ENCODE measurements around the gene GRID1. TPM values are rescaled to one million over a fixed set of nuclear protein-coding genes. Genes with fewer than 3 reads are reported as not detected.

Gene GRID1
- total RNA-seq, 2 donors from 2014 or later: not detected

GRCh38 chr10:86361156-86362128 lies 5.2 kb downstream of the GRID1 start:
- Mint-ChIP-seq H3K4me3 (no peak overlapping the region), H3K36me3 (no peaks in the 10 kb centered on the region), H3K27ac (no peak overlapping the region), H3K4me1 (ENCODE audit: low read depth in 2 of 2) (peaks cover 5 to 7% of the 10 kb centered on the region in 2 donors), H3K27me3 (peaks cover 17 to 25% of the 10 kb centered on the region in 2 donors), H3K9me3 (no peaks in the 10 kb centered on the region)
- DNase-seq (ENCODE audit: low spot score) (peak; percentile 47), ATAC-seq (no peak)

DNA sequence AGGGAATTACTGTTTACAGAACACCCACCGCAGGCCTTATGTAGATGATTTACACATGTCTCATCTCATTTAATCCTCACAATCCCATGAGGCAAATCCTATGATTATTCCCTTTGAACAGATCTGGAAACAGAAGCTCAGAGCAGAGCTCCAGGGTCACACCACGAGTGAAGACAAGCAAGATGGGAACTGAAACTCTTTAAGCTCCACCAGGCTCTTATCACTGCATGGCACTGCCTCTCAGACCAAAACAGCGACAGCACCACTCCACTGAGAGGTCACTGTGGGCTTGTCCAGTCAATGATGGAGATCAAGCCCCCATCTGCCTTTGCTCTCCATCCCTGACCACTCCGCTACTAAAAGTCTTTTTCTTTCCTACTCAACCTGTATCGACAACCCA lies 5.9 kb downstream of the GRID1 start:
- DNase-seq (ENCODE audit: low spot score) (peak; percentile 41), ATAC-seq (no peak)
- no peak overlapping the region for H3K4me3 Mint-ChIP-seq
- peaks cover 14 to 23% of the 10 kb centered on the region in 2 donors for H3K27me3 Mint-ChIP-seq
- H3K4me1 Mint-ChIP-seq (ENCODE audit: low read depth in 2 of 2): peaks cover 4 to 5% of the 10 kb centered on the region in 2 donors
- H3K9me3 Mint-ChIP-seq: no peaks in the 10 kb centered on the region
- no peaks in the 10 kb centered on the region for H3K36me3 Mint-ChIP-seq
- H3K27ac Mint-ChIP-seq: no peak overlapping the region

- ATAC-seq (no peak), DNase-seq (ENCODE audit: low spot score) (no peak)
- H3K27me3 Mint-ChIP-seq: peaks cover 9 to 17% of the 10 kb centered on the region in 2 donors
- H3K4me1 Mint-ChIP-seq (ENCODE audit: low read depth in 2 of 2): peaks cover 2% of the 10 kb centered on the region in 2 donors
- no peak overlapping the region for H3K27ac Mint-ChIP-seq
- H3K36me3 Mint-ChIP-seq: no peaks in the 10 kb centered on the region
- no peaks in the 10 kb centered on the region for H3K9me3 Mint-ChIP-seq
- no peak overlapping the region for H3K4me3 Mint-ChIP-seq
Observed at GRCh38 chr10:86359954-86360353, 6.6 kb downstream of the GRID1 start.

- H3K4me1 Mint-ChIP-seq (ENCODE audit: low read depth in 2 of 2): peaks cover 5 to 8% of the 10 kb centered on the region in 2 donors
- peaks cover 9 to 15% of the 10 kb centered on the region in 2 donors for H3K27me3 Mint-ChIP-seq
- H3K36me3 Mint-ChIP-seq: no peaks in the 10 kb centered on the region
- H3K4me3 Mint-ChIP-seq: no peak overlapping the region
- H3K27ac Mint-ChIP-seq: no peak overlapping the region
- H3K9me3 Mint-ChIP-seq: no peaks in the 10 kb centered on the region
- ATAC-seq (no peak), DNase-seq (ENCODE audit: low spot score) (peak; percentile 25)
Observed at GRCh38 chr10:86359111-86359510, 7.5 kb downstream of the GRID1 start.

GRCh38 chr10:86357676-86358075 lies 8.9 kb downstream of the GRID1 start:
- no peak overlapping the region for H3K27ac Mint-ChIP-seq
- H3K9me3 Mint-ChIP-seq: no peaks in the 10 kb centered on the region
- H3K27me3 Mint-ChIP-seq: peaks cover 9 to 11% of the 10 kb centered on the region in 2 donors
- H3K4me1 Mint-ChIP-seq (ENCODE audit: low read depth in 2 of 2): peaks cover 5 to 8% of the 10 kb centered on the region in 2 donors
- H3K36me3 Mint-ChIP-seq: no peaks in the 10 kb centered on the region
- DNase-seq (ENCODE audit: low spot score): peak; percentile 34
- no peak overlapping the region for H3K4me3 Mint-ChIP-seq
- no peak for ATAC-seq

GRCh38 chr10:86357041-86357440 lies 9.6 kb downstream of the GRID1 start:
- no peak overlapping the region for H3K4me3 Mint-ChIP-seq
- peaks cover 9% of the 10 kb centered on the region in 2 donors for H3K27me3 Mint-ChIP-seq
- H3K9me3 Mint-ChIP-seq: no peaks in the 10 kb centered on the region
- no peak overlapping the region for H3K27ac Mint-ChIP-seq
- ATAC-seq (no peak), DNase-seq (ENCODE audit: low spot score) (no peak)
- peaks cover 5 to 8% of the 10 kb centered on the region in 2 donors for H3K4me1 Mint-ChIP-seq (ENCODE audit: low read depth in 2 of 2)
- no peaks in the 10 kb centered on the region for H3K36me3 Mint-ChIP-seq

DNA sequence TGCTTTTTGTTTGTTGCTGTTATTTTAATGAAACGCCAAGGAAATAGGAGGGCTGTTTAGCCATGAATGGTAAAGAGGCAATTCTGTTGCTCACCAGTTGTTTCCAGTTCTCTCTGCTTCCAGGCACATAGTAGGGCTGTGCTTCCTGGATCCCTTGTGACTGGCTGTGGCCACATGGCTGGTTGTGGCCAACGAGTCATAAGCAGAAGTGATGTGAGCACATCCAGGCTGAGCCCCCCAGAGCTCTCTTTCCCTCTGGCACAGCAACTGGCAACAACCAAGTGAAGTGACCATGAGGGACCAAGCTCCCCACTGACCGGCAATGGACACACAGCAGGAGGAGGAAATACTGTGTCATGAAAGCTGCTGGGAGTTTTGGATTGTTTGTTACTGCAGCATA lies 10.3 kb downstream of the GRID1 start:
- ATAC-seq (no peak), DNase-seq (ENCODE audit: low spot score) (no peak)
- Mint-ChIP-seq H3K36me3 (no peaks in the 10 kb centered on the region), H3K9me3 (no peaks in the 10 kb centered on the region), H3K27ac (no peak overlapping the region), H3K4me1 (ENCODE audit: low read depth in 2 of 2) (peaks cover 5 to 8% of the 10 kb centered on the region in 2 donors), H3K27me3 (peaks cover 5 to 7% of the 10 kb centered on the region in 2 donors), H3K4me3 (no peak overlapping the region)

DNA sequence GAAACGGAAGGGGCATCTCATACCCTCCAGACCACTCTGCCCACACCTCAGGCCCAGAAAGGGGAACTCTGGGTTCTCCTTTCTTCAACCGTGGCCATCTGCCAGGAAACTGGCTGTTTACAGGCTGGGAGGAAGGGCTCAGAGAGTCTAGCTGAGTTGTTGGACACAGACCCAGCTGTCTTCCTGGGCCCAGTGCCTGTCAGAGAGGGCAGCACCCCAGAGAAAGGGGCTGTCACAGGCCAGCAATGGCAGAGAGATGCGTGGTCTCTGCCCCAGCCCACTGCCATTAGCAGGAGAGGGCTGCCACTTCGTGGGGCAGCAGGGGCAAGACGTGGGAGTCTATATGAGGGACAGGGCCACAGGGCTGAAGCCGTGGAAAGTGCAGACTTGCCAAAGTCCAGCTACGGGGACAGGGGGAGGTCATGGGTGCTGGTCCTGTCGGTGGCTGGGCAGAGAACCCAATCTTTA lies 11.0 kb downstream of the GRID1 start:
- Mint-ChIP-seq H3K27me3 (peaks cover 0 to 1% of the 10 kb centered on the region in 2 donors), H3K36me3 (no peaks in the 10 kb centered on the region), H3K9me3 (no peaks in the 10 kb centered on the region), H3K4me3 (no peak overlapping the region), H3K27ac (no peak overlapping the region), H3K4me1 (ENCODE audit: low read depth in 2 of 2) (peaks cover 5 to 8% of the 10 kb centered on the region in 2 donors)
- DNase-seq (ENCODE audit: low spot score): no peak
- ATAC-seq: no peak

DNA sequence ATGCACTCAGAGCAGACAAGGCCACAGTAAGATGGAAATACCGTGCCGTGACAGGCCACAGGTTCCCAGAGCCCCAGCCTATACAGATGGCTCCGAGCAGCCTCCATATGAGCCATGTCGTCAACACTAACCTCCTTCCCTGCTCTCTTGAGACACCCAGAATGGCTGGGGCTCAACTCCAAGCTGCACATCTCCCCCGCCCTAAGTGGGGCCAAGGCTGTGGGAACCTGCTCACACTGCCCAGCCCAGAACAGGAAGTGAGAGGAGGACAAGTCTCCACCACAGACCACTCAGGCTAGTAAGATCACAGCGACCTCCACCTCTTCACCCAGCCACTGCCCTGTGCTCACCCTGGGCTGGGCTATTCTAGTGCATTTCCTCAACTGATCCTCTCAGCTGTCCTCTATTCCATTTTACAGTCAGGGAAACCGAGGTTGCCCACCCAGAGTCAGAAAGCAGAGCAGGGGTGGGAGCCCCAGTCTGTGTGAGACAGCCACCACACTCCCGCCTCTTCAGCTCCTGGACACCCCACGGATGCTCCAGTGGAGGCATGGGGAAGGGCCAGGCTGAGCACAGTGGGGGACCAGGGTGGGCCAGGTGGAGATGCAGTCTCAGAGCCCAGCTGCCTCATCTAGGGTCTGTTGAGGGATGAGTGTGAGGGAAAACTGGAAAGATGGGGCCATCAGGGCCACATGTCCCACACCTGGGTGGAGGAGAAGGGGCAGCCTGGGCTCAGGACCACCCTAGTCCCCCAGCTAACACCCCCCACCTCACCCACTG lies 11.6 kb downstream of the GRID1 start:
- DNase-seq (ENCODE audit: low spot score): no peak
- Mint-ChIP-seq H3K9me3 (no peaks in the 10 kb centered on the region), H3K27ac (no peak overlapping the region), H3K27me3 (no peaks in the 10 kb centered on the region), H3K36me3 (no peaks in the 10 kb centered on the region), H3K4me3 (no peak overlapping the region), H3K4me1 (ENCODE audit: low read depth in 2 of 2) (peaks cover 5 to 8% of the 10 kb centered on the region in 2 donors)
- ATAC-seq: peak; percentile 27 to 41

GRCh38 chr10:86353506-86354485 lies 12.8 kb downstream of the GRID1 start:
- Mint-ChIP-seq H3K36me3 (no peaks in the 10 kb centered on the region), H3K4me3 (no peak overlapping the region), H3K27me3 (no peaks in the 10 kb centered on the region), H3K9me3 (no peaks in the 10 kb centered on the region), H3K4me1 (ENCODE audit: low read depth in 2 of 2) (peaks cover 5 to 8% of the 10 kb centered on the region in 2 donors), H3K27ac (no peak overlapping the region)
- ATAC-seq (no peak), DNase-seq (ENCODE audit: low spot score) (no peak)

GRCh38 chr10:86350897-86351296 lies 15.7 kb downstream of the GRID1 start:
- no peak overlapping the region for H3K4me3 Mint-ChIP-seq
- DNase-seq (ENCODE audit: low spot score): no peak
- H3K4me1 Mint-ChIP-seq (ENCODE audit: low read depth in 2 of 2): peaks cover 5 to 8% of the 10 kb centered on the region in 2 donors
- H3K36me3 Mint-ChIP-seq: no peaks in the 10 kb centered on the region
- no peak for ATAC-seq
- no peaks in the 10 kb centered on the region for H3K27me3 Mint-ChIP-seq
- H3K9me3 Mint-ChIP-seq: no peaks in the 10 kb centered on the region
- H3K27ac Mint-ChIP-seq: no peak overlapping the region

DNA sequence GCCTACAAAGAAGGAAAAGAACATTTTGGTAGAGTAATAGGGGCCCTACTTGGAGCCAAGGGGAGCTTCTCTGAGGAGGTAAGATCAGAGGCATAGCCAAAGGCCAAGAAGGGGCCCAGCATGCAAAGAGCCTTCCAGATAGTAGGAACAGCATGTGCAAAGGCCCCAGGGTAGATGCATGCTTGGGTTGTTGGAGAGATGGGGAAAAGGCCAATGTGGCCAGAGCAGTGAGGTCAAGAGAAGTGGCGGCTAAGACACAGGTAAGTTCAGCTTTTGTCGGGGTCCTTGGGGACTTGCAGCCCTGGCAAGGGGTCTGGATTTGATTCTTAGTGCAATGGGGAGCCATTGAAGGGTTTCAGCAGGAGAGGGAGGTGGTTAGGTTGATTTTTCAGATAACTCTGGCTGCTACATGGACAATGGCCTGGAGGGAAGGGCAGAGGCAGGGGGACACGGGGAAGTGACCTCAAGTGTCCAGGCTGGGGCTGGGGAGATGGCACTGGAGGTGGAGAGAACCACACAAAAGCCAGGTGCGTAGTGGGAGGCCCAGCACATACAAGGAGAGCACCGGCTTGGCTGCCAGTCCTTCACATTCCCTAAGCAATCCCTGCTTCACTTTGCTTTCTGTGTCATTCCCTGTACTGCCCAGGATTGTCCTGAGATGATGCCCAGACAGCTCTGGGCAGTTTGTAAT lies 16.5 kb downstream of the GRID1 start:
- peaks cover 4 to 8% of the 10 kb centered on the region in 2 donors for H3K4me1 Mint-ChIP-seq (ENCODE audit: low read depth in 2 of 2)
- H3K27me3 Mint-ChIP-seq: no peaks in the 10 kb centered on the region
- no peak for ATAC-seq
- H3K9me3 Mint-ChIP-seq: no peaks in the 10 kb centered on the region
- DNase-seq (ENCODE audit: low spot score): no peak
- H3K36me3 Mint-ChIP-seq: no peaks in the 10 kb centered on the region
- no peak overlapping the region for H3K27ac Mint-ChIP-seq
- H3K4me3 Mint-ChIP-seq: no peak overlapping the region
